ENCODE measurements around the gene SH3TC1. TPM values are rescaled to one million over a fixed set of nuclear protein-coding genes. Genes with fewer than 3 reads are reported as not detected.

The SH3TC1 gene
- total RNA-seq, 2 experiments from 2014 or later, result 16.2 to 17.5 TPM

- H3K27ac Mint-ChIP-seq, result no peak overlapping the region
- intact Hi-C loops (cut with micrococcal nuclease), result no loop called here
- no peaks in the 10 kb centered on the region for H3K9me3 Mint-ChIP-seq
- no peaks in the 10 kb centered on the region for H3K36me3 Mint-ChIP-seq (ENCODE audit: low read depth)
- ChIA-PET CTCF (no interaction called here), POLR2A (no interaction called here)
- ATAC-seq, result no peak
- H3K27me3 Mint-ChIP-seq, result no peaks in the 10 kb centered on the region
- no peak for DNase-seq
- no peak overlapping the region for H3K4me3 Mint-ChIP-seq
- no peaks in the 10 kb centered on the region for H3K4me1 Mint-ChIP-seq (ENCODE audit: low read depth)
- TF ChIP-seq CTCF (IDR thresholded peaks at IDR 0.05), result no peak
Observed at GRCh38 chr4:8282134-8282641, 83.1 kb downstream of the SH3TC1 start.

GRCh38 chr4:8282742-8283141 is 83.7 kb downstream of the SH3TC1 start:
- no peaks in the 10 kb centered on the region for H3K9me3 Mint-ChIP-seq
- ATAC-seq (no peak), DNase-seq (no peak)
- ChIA-PET POLR2A (no interaction called here), CTCF (no interaction called here)
- H3K27ac Mint-ChIP-seq, result no peak overlapping the region
- no peaks in the 10 kb centered on the region for H3K36me3 Mint-ChIP-seq (ENCODE audit: low read depth)
- no peaks in the 10 kb centered on the region for H3K27me3 Mint-ChIP-seq
- TF ChIP-seq CTCF (IDR thresholded peaks at IDR 0.05), result no peak
- intact Hi-C loops (cut with micrococcal nuclease), result no loop called here
- no peaks in the 10 kb centered on the region for H3K4me1 Mint-ChIP-seq (ENCODE audit: low read depth)
- no peak overlapping the region for H3K4me3 Mint-ChIP-seq

GRCh38 chr4:8283161-8283560 is 84.1 kb downstream of the SH3TC1 start:
- ChIA-PET POLR2A (no interaction called here), CTCF (no interaction called here)
- H3K27ac Mint-ChIP-seq, result no peak overlapping the region
- no peak for DNase-seq
- H3K9me3 Mint-ChIP-seq, result no peaks in the 10 kb centered on the region
- no peaks in the 10 kb centered on the region for H3K4me1 Mint-ChIP-seq (ENCODE audit: low read depth)
- H3K27me3 Mint-ChIP-seq, result no peaks in the 10 kb centered on the region
- intact Hi-C loops (cut with micrococcal nuclease), result no loop called here
- H3K4me3 Mint-ChIP-seq, result no peak overlapping the region
- TF ChIP-seq CTCF (IDR thresholded peaks at IDR 0.05), result no peak
- no peaks in the 10 kb centered on the region for H3K36me3 Mint-ChIP-seq (ENCODE audit: low read depth)
- no peak for ATAC-seq

- Mint-ChIP-seq H3K4me1 (ENCODE audit: low read depth) (no peaks in the 10 kb centered on the region), H3K27ac (no peak overlapping the region), H3K4me3 (no peak overlapping the region), H3K27me3 (no peaks in the 10 kb centered on the region), H3K9me3 (no peaks in the 10 kb centered on the region), H3K36me3 (ENCODE audit: low read depth) (no peaks in the 10 kb centered on the region)
- no peak for ATAC-seq
- ChIA-PET CTCF (no interaction called here), POLR2A (no interaction called here)
- intact Hi-C loops (cut with micrococcal nuclease), result no loop called here
- no peak for TF ChIP-seq CTCF (IDR thresholded peaks at IDR 0.05)
- no peak for DNase-seq
Observed at GRCh38 chr4:8283631-8284121, 84.6 kb downstream of the SH3TC1 start.

GRCh38 chr4:8284391-8284790 is 85.3 kb downstream of the SH3TC1 start:
- POLR2A ChIA-PET, result no interaction called here
- CTCF ChIA-PET, result no interaction called here
- intact Hi-C loops (cut with micrococcal nuclease), result no loop called here
- Mint-ChIP-seq H3K9me3 (no peaks in the 10 kb centered on the region), H3K27me3 (no peaks in the 10 kb centered on the region), H3K4me1 (ENCODE audit: low read depth) (no peaks in the 10 kb centered on the region), H3K4me3 (no peak overlapping the region), H3K36me3 (ENCODE audit: low read depth) (no peaks in the 10 kb centered on the region), H3K27ac (no peak overlapping the region)
- TF ChIP-seq CTCF (IDR thresholded peaks at IDR 0.05), result no peak
- ATAC-seq, result no peak
- no peak for DNase-seq
